ENCODE results near the gene LEKR1. TPM values are rescaled to one million over a fixed set of nuclear protein-coding genes. Genes with fewer than 3 reads are reported as not detected.
"Not testable (repeated sequence)": the region's sequence is repeated elsewhere in the genome, so short reads cannot be mapped to it uniquely, and the experiment has no call there.

Gene LEKR1
- total RNA-seq (2014; rRNA removed; shearing (Covaris generic)), result 0.71 and 1.4 TPM in 2 replicates

GRCh38 chr3:156826144-156826895 is at the start of gene LEKR1:
TSS of gene LEKR1 (plus strand) at chr3:156826353. CDS start at chr3:156829330, 2,977 bp downstream.
- peak; percentile 95 for DNase-seq (ENCODE audit: low read depth)

DNA sequence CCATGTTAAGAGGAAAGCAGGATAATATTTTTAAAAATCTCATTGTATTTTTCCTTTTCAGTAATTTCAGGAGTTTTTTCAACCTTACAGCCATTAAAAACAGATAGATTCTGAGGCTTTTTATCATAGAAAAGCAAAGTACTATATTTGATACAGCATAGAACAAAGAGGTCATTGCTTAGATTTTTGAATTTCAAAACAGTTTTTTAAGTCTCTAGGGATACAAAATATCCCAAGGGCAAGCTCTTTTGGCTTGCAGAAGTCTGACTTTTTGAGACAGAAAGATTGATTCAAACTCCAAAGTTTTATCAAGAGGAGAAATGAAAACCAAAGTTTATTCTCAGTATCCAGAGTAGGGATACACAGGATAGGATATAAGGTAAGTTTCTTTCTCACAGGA is 49.3 kb upstream of the LEKR1 start:
- DNase-seq (ENCODE audit: low read depth), result no peak

- DNase-seq (ENCODE audit: low read depth), result peak; percentile 47
These were observed 44.6 kb upstream of the LEKR1 start for GRCh38 chr3:156781310-156782230.

GRCh38 chr3:156782319-156782718 is 43.8 kb upstream of the LEKR1 start:
- no peak for DNase-seq (ENCODE audit: low read depth)

- DNase-seq (ENCODE audit: low read depth), result no peak
These were observed 43.2 kb upstream of the LEKR1 start for GRCh38 chr3:156782921-156783320.

DNA sequence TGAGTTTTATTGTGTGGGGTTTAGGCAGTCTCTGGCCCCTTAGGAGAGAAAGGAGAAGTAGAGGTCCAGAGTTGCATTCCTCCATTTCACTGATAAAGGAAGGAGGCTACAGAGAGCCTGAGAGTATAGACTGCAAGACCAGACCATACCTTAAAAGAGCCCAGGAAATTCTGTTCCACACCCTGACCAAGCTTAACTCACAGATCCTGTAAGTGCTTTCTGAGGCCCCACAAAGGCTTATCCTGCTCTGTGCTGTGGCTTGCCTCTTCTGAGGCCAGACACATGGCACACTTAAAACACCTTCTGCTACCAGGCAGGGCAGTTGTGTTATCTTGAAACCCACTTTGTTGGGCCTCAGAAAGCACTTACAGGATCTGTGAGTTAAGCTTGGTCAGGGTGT is 39.2 kb upstream of the LEKR1 start:
- DNase-seq (ENCODE audit: low read depth), result no peak

GRCh38 chr3:156787926-156788663 is 38.1 kb upstream of the LEKR1 start:
- DNase-seq (ENCODE audit: low read depth), result peak; percentile 95

GRCh38 chr3:156788846-156789245 is 37.3 kb upstream of the LEKR1 start:
- no peak for DNase-seq (ENCODE audit: low read depth)

GRCh38 chr3:156790156-156790555 is 36.0 kb upstream of the LEKR1 start:
- DNase-seq (ENCODE audit: low read depth), result no peak

DNA sequence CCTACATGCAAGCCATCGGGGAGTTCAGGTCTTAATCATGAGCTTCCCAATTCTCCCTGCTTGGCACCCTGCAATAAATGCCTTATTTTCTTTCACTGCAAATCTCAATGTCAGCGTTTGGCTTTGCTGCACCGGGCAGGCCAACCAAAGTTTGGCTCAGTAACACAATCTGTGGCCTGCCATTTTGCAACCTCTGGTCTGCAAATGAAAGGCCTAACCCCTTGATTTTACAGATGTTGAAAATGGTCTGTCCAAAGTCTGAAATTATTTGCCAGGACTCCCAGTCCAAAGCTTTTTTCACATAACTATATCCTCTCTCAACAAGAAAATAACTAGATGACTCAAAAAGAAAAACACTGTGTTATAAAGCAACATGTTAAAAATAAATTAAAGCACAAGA is 34.0 kb upstream of the LEKR1 start:
- DNase-seq (ENCODE audit: low read depth), result no peak

- no peak for DNase-seq (ENCODE audit: low read depth)
These were observed 33.6 kb upstream of the LEKR1 start for GRCh38 chr3:156792536-156792935.

DNA sequence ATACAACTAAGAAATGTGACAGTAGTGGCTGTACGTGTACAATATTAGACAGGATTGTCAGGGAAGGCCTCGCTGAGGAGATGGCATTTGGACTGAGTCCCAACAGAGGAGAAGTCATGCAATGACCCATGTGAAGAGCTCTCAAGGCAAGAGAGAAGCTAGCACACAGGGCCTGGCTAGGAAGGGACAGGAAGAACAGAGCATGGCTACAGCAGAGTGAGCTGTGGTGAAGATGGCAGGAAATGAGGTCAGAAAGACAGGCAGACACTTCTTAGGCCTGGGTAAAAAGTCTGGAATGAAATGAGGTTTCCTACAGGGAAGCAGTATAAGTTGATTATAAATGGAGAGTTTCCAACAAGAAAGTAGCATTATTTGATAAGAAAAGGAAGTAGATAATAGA is 33.2 kb upstream of the LEKR1 start:
- peak; percentile 27 for DNase-seq (ENCODE audit: low read depth)

DNA sequence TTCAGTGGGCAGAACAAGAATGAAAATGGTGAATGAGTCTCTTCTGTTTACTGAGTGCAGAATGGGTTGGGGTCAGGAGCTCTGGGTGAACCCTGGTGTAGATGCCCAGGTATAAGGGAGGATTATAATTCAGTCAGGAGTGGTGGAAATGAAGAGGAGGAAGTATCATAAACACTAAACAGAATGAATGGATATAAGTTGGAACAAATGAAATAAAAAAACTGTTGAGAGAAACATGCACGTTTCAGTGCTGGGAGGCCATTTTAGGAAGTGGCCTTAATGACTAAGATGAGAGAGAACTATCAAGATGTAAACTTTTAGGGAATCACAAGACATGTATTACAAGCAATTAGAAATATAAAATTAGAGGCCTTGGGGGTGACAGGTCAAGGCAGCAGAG is 32.8 kb upstream of the LEKR1 start:
- no peak for DNase-seq (ENCODE audit: low read depth)

DNA sequence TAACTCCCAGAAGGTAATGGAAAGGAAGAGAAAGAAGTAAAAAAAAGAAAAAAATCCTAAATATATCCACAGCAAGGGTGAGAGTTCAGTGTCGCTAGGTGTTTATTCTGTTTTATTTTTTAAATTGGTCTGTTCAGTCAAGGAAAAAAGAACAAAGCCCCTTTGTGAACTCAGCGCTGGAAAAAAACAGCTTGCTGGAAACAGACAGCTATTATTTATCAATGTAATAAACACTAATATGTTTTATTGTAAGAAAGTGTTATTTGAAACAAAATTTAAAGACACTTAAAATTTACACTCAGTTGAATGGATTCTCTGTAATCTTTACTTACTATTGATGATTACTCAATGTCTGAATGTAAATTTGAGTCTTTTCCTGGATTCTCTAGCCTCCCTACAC is 32.3 kb upstream of the LEKR1 start:
- DNase-seq (ENCODE audit: low read depth), result no peak

DNA sequence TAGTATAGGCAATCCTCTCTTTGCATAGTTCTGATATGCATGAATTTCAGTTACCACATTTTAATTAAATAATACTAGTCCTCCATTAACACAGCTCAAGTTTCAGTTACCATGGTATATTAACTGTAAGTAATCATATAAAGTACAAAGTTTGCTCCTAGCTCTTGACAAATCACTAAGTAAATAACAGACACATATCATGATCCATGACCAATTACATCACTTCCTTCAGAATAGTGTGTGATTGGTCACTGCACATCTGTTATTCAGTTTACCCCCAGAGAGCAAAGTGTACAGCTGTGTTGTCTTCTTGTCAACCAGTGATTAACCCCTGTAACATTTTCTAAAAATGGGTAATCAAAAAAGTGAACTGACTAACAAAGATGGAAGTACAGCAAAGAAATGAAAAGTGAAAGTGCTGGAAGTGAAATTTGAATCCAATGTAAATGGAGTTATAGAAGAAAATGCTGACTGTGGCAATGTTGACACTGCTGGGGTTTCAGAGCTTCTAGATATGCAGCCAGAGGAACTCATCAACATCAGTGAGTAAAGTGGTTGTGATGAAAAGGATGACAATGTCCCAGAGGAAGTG is 30.2 kb upstream of the LEKR1 start:
- no peak for DNase-seq (ENCODE audit: low read depth)

DNA sequence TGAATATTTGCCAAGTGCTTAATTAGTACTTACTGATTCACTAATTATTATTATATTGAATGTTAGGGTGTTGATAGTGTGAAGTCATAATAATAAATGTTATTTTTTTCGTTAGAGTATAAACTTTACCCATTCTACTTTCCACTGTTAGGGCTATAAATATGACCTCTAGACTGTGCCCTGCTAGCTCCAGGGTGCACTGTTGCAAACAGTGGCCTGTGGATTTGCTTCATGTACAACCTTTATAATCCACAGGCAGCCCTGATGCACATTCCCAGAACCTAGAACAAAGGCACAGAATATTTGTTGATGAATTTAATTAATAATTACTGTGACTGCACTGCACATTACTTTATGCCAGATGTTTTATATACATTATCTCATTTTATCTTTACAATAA is 28.8 kb upstream of the LEKR1 start:
- DNase-seq (ENCODE audit: low read depth), result no peak

DNA sequence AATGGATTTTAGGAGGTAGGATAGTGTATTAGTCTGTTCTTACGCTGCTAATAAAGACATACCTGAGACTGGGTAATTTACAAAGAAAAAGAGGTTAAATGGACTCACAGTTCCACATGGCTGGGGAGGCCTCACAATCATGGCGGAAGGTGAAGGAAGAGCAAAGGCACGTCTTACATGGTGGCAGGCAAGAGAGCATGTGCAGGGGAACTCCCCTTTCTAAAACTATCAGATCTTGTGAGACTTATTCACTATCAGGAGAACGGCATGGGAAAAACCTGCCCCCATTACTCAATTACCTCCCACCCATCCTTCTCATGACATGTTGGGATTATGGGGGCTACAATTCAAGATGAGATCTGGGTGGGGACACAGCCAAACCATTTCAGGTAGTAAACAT is 25.9 kb upstream of the LEKR1 start:
- not testable (repeated sequence) for DNase-seq (ENCODE audit: low read depth)

GRCh38 chr3:156801746-156802145 is 24.4 kb upstream of the LEKR1 start:
- no peak for DNase-seq (ENCODE audit: low read depth)

- no peak for DNase-seq (ENCODE audit: low read depth)
These were observed 23.1 kb upstream of the LEKR1 start for GRCh38 chr3:156802821-156803606.

DNA sequence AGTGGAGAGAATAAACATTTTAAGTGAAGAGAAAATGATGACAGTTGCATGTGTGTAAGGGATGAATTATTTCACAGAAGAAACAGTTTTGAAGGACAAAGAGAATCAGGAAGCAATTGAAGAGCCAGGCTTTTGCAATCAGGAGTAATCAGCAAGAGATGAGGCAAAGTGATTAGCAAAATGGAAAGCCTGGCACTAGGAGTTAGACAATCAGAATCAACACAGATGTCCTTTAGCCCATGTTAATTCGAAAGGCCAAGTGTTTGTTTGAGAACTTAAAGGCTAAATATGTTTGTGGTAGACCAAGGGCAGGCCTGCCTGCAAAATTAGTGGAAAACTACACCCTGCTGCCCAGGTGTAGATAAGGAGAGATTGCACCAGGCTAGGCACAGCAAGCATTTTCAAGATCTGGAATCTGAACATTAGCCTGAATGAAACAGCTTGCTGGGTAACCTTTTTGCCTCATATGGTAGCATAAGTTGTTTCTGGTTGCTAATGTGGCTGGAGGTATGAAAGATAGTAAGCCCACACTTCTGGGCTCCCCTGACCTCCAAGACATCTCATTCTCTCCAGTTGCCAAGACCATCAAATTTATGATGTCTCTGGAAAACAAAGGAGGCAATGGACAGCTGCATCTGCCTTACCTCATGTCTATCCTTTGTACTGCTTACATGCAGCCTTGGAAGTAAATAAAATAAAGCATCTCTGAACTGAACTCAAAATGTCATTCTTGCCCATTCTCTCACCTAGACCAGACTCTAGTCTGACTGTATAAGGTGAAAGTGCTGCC is 22.0 kb upstream of the LEKR1 start:
- DNase-seq (ENCODE audit: low read depth), result no peak

Data from Daoy (cell line).